HG02759 (cell line): ENCODE results near the gene DENND4C.
"Not testable (repeated sequence)": the region's sequence is repeated elsewhere in the genome, so short reads cannot be mapped to it uniquely, and the experiment has no call there.

Source experiments
- ATAC-seq: cut with Tn5 transposase; IDR thresholded peaks from one replicate; pipeline ENCODE4 v1.9.1; 2021; ENCODE audit warnings: mild to moderate bottlenecking, moderate library complexity; ENCODE audit not compliant: unreplicated experiment

The DENND4C gene

GRCh38 chr9:19369107-19369506, 138.6 kb downstream of the DENND4C start:
- ATAC-seq: no peak

DNA sequence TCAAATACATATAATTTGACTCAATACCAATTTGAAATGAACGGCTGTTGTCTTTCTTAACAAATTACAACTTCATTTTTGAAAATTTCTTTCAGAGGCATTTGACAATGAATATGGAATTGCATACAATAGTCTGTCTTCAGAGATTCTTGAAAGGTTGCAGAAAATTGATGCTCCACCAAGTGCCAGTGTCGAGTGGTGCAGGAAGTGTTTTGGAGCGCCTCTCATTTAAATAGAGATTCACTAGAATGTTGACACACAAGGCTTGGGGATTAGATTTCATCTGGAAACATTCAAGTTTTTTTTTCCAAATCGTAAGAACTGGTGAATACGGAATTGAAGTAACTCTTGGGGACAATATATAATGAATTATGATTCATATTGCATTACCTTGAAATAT, 141.4 kb downstream of the DENND4C start:
- no peak for ATAC-seq

GRCh38 chr9:19372567-19372966, 142.1 kb downstream of the DENND4C start:
- ATAC-seq: no peak

GRCh38 chr9:19373527-19373926, 143.0 kb downstream of the DENND4C start:
- ATAC-seq: no peak

DNA sequence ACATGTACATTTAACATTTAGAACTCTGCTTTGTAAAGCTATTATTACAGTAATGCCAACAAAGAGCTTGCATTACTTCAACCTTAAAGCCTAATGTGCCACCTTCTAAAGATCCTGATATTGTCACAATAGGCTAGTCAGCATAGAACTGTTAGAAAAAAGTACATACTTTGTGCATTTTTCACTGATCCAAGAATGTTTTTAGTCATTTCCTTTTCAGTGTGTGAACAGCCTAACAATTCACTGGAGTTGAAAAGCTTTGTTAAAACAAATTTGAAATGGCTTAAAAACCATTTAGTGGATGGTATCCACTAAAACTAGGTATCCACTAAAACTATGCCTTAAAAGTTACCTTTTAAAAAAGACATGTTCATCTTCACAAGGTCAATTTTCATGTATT, 145.0 kb downstream of the DENND4C start:
- no peak for ATAC-seq

DNA sequence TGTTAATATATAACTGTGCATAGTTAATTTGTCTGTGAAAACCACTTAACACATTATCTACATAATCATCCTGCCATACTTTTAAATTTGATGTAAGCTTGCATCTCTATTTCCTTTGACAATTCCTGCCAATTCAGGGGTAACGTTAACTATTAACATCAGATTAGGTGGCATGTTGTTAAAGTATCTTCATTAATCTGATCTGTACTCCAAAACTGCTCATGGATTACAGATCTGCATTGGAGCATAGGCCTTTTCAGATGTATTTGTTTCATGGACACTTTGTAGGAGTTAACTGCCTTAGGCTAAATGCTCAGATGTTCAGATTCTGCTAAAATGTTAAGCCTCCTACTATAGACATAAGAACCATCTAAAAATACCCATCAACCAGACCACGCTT, 146.4 kb downstream of the DENND4C start:
- ATAC-seq: no peak

GRCh38 chr9:19378164-19378563, 147.7 kb downstream of the DENND4C start:
- ATAC-seq: no peak

DNA sequence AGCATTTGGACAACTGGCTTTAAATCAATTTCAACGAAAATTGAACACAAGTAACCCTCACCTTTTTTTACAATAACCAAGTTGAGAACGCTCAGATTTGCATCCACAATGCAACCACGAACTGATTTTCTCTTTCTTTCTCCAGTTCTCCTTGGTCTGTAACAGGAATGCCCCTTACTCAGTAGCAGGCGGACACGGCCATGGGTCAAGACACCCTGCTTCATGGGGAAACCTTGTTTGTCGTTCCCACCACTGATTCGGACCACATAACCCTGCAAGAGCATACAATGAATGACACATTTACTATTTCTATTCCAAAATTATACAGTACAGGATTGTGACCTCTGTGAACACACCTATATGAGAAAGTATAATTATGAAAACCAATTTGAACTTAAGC, 148.2 kb downstream of the DENND4C start:
- no peak for ATAC-seq

DNA sequence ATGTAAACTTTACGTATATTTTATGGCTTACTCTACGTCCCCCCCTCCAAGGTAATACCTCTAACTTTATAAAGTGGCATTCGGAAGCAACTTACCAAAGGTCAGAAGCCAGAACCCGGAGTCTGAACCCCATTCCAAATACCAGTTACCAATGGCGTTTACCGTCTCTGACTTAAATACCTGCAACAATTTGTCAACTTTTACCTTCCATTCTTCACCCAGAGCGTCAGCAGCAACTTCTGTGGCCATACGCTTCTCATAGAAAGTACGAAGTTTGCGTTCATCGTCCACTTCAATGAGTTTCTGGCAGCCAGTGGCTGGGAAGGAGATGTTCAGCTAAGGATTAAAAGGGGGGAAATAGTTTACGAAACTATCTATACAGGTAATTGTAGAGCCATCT, 148.8 kb downstream of the DENND4C start:
- no peak for ATAC-seq

GRCh38 chr9:19379697-19380046, 149.2 kb downstream of the DENND4C start:
- peak; percentile 38 for ATAC-seq

DNA sequence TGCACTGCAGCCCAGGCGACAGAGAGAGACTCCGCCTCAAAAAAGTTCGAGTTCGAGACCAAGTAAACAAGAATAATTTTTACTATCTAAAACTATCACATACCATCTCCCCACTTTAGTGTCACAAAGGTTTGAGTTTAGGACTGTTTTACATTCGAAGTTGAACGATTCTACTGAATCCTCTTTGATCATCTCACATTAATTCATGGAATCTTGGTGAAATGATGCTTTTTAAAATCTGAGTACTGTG, 150.3 kb downstream of the DENND4C start:
- ATAC-seq: no peak

DNA sequence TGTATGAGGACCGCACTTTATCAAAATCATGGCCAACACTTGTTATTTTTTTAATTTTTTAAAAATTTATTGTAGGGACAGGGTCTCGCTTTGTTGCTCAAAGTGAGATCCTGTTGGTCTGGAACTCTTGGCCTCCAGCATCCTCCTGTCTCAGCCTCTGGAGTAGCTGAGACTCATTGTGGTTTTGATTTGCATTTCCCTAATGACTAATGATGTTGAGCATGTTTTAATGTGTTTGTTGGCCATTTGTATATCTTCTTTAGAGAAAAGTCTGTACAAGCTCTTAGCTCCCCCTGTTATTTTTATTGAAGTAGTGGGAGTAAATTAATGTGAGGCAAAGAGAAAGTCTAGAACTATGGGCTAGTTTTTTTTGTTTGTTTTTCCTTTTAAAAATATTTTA, 151.2 kb downstream of the DENND4C start:
- ATAC-seq: no peak

GRCh38 chr9:19385212-19385611, 154.7 kb downstream of the DENND4C start:
- not testable (repeated sequence) for ATAC-seq

DNA sequence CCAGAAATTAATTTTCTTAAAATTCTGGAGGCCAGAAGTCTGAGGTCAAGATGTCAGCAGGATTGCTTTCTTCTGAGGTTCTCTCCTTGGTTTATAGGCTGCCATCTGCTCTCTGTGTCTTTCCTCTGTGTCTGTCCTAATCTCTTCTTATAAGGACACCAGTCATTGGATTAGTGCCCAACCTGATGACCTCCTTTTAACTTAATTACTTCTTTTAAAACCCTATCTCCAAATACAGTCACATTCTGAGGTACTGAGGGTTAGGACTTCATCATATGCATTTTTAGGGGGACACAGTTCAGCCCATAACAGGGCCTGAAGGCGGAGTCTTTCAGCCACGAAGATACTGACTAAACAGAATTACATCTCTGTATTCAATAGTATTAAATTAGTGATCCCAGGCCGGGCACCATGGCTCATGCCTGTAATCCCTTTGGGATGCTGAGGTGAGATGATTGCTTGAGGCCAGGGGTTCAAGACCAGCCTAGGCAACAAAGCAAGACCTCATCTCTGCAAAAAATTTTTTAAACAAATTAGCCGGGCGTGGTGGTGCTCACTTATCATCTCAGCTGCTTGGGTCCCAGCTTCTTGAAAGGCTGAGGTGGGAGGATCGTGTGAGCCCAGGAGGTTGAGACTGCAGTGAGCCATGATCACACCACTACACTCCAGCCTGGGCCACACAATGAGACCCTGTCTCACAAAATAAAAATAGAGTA, 155.5 kb downstream of the DENND4C start:
- ATAC-seq: no peak

- ATAC-seq: no peak
These were observed 156.1 kb downstream of the DENND4C start for GRCh38 chr9:19386502-19387044.

DNA sequence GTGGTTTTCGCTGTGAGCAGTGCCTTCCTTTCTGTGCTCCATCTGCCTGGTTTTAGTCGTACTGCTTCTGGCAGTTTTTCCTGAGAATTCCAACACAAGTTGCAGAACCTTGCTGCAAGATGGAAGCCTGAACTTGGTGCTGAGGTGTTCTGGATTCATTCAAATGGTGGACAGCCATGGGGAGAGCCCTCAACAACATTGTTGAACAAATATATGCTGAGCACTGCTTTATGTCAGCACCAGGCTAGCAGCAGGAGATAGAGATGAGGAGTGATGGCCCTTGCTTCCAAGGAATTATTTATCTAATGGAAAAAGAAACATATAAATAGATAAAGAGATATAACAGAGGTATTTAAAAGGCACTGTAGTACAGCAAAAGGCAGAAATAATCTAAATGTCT, 156.8 kb downstream of the DENND4C start:
- ATAC-seq: no peak

GRCh38 chr9:19389539-19389938, 159.0 kb downstream of the DENND4C start:
- ATAC-seq: not testable (repeated sequence)

DNA sequence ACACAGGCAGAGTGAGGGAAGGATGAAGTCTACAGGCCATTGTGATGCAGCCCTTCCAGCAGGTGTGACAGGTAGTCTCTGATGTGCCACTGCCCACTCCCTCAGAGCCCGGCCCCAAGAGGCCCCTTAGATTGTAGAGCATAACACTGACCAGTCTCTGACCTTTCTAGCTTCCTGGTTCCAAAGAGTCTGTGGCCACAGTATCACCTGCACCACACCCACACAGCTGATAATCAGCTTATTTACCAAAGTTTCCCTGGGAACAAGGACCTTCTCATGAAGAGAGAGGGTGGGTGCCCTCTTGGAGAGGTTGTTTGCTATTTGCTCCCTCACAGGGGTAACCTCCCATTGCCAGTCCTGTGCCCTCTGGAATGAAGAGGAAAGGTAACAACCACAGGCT, 167.4 kb downstream of the DENND4C start:
- ATAC-seq: no peak

- ATAC-seq: not testable (repeated sequence)
These were observed 172.7 kb downstream of the DENND4C start for GRCh38 chr9:19403231-19403630.

DNA sequence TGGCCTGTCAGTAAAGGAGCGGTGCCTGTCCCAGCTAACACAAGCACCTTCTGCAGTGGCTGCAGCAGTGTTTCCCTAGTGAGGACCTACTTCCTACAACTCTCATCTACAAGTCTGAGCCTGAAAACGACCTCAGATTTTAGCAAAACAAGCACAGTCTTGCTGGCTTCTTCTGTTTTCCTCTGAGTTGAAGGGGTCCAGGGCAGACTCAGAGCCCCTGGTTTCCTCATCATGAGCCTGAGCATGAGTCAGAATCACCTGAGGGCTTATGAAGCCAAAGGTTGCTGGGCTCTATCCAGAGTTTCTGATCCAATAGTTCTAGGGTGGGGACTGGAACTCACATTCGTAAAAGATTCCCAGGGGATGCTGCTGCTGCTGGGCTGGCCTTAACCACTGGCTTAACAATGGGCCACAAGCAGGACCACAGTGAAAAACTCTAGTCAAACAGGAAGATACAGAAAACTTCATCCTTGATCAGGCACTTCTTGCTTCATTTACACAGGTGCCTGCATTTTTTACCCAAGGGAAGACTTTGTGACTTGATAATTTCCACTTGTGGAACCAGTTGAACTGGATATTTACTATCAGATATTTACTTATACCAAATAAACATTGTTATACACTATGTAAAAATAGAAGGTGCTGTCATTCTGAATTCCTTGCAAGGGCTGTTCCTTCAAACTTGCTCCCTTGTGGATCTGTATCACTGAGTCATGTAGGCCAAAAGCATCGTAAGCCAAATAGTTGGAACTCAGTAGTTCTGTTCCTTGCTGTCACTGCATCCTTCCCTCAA, 174.0 kb downstream of the DENND4C start:
- no peak for ATAC-seq

- ATAC-seq: no peak
These were observed 175.3 kb downstream of the DENND4C start for GRCh38 chr9:19405771-19406170.

GRCh38 chr9:19408316-19408692, 177.8 kb downstream of the DENND4C start:
- ATAC-seq: peak; percentile 9
